NCI-H226 (cell line): ENCODE measurements around the gene POGK.
"Not testable (repeated sequence)": the region's sequence is repeated elsewhere in the genome, so short reads cannot be mapped to it uniquely, and the experiment has no call there.

Experiments used
- DNase-seq: peaks from one replicate; pipeline ENCODE4 v3.0.0-alpha.2; 2015

POGK gene

GRCh38 chr1:166858726-166859419 lies 19.6 kb downstream of the POGK start:
- DNase-seq: no peak

DNA sequence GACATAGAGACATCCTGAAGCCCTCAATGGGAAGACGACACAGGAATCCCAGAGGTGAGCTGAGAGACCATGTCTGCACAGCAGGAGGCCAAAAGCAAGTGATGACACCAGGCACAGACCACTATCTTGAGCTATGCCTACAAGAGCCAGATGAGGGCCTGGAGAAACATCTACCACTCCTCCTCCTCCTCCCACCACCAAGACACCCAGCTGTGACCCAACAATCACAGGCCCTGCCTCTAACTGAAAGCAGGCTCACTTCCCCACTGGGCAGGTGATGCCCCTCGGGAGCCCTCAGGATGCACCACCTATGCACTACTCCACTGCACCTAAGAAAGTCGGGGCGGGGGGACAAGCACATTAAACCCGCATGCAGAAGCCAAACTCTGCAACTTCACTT lies 20.3 kb downstream of the POGK start:
- no peak for DNase-seq

- DNase-seq: peak; percentile 16
Observed at GRCh38 chr1:166865926-166866325, 26.7 kb downstream of the POGK start.

DNA sequence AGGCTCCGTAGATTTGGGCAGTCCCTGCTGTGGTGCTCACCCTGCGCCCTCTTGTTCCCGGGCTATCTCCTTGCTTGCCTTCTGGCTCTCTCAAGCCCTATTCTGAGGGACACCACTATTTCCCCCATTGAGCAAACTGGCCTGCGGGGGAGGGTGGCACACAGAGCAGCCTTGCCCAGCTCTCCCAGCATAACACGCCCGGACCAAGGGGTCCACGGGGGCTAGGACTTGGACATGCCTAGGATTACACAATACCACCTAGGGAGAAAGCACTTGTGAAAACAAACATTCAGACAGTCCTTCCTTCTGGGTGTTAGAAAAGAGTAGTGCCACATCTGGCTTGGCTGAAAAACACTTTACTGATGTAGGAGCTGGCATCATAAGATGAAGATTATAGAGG lies 29.4 kb downstream of the POGK start:
- no peak for DNase-seq

DNA sequence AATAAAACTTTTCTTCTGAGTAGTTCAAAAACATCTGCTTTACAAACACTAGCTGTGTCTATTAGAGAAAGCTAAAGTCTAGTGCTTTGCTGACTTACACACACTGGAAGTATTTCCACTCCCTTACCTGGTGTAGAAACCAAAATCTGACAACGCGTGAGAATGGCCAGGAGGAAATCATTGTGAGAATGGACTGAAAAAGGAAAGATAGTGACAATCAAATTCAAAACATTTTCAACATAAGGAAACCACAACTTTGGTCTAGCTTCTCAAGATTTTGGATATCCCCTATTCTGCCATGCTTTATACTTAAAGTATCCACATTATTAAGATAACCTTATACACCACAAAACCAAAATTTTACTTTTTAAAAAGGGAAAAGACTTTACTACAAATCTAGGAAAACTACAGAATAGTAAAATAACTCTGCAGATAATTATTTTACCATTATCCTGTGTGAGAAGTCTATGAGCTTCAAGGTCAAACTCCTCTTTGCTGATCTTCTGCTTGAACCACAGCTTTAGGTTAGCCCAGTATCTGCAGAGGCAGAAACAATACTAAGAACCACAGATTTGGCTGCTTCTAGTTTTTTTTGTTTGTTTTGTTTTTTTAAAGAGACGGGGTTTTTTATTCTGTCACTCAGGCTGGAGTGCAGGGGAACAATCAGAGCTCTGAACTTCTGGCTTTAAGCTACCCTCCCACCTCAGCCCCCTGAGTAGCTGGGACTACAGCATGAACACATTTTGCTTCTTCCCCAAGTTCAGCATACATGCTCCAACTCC lies 30.2 kb downstream of the POGK start:
- no peak for DNase-seq

GRCh38 chr1:166870584-166870983 lies 31.3 kb downstream of the POGK start:
- no peak for DNase-seq

DNA sequence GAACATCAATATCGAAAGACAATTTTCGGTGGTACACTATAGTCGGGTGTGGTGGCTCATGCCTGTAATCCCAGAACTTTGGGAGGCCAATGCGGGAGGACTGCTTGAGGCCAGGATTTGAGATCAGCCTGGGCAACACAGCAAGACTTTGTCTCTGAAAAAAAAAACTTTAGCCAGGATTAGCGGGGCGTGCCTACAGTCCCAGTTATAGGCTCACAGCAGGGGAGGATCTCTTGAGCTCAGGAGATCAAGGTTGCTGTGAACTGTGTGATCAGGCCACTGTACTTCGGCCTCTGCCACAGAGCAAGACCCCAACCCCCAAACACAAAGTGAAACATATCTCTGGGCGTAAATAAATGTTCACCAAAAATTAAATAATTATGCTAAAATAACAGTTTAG lies 35.2 kb downstream of the POGK start:
- DNase-seq: no peak

- no peak for DNase-seq
Observed at GRCh38 chr1:166875302-166875733, 36.0 kb downstream of the POGK start.

DNA sequence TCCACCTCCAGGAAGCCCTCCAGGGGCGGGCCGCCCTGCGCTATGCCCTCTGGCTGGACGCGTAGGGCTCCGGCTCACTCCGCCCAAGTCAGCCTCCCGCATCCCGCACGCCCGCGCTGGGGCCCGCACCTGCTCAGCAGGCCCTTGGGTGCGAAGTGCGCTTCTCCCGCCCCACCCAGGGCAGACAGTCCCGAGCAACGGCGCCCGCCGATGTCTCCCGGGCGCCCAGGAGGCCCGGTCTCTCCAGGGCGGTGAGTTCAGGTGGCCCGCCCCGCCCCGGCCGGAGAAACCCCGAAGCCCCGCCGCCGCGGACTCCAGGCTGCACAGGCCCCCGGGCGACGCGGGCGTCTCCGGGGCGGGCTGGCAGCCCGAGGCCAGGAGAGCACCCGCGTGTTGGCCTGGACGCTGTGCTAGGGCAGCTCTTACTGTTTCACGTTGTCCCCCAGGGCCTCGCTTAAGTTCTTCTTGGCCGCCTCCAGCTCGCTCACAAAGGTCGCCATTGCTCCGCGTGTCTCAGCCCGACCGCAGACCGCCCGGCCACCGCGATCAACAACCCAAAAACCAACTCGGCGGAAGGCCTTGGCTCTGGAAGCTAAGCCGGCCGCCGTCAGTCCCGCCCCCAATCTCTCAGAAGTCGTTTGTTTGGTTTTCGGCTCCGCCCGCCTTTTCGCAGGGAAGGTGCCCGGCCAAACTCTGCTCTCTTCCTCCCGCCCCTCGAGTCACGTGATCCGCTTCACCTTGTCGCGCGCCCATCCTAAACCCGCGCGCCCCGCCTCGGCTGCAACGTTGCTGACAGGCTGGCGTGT lies 36.7 kb downstream of the POGK start, which contains the start of gene TADA1:
TSS of gene TADA1 (minus strand) at position 531 of the 806 bp plus-strand sequence. CDS start at position 500, 31 bp downstream.
- DNase-seq: peak; percentile 96

DNA sequence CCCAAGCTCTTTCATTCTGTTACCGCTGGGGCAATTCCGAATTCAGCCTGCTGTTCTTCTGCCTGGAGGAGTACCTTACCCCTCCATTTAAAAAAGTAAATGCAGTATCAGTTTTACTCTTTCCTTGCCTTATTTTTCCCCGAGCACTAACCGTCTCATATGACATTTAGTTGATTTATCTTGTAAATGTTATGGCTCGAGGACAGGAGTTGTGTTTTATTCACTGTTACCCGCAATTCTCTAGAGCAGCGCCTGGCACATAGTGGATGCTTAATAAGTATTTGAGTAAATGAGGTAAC lies 37.2 kb downstream of the POGK start:
- no peak for DNase-seq

DNA sequence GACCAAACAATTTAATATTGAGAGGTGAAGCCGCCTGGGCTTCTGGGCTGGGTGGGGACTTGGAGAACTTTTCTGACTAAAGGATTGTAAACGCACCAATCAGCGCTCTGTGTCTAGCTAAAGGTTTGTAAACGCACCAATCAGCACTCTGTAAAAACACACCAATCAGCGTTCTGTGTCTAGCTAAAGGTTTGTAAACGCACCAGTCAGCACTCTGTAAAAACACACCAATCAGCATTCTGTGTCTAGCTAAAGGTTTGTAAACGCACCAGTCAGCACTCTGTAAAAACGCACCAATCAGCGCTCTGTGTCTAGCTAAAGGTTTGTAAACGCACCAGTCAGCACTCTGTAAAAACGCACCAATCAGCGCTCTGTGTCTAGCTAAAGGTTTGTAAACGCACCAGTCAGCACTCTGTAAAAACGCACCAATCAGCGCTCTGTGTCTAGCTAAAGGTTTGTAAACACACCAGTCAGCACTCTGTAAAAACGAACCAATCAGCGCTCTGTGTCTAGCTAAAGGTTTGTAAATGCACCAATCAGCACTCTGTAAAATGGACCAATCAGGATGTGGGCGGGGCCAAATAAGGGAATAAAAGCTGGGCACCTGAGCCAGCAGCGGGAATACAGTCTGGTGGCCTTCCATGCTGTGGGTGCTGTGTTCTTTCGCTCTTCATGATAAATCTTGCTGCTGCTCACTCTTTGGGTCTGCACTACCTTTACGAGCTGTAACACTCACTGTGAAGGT lies 39.1 kb downstream of the POGK start:
- not testable (repeated sequence) for DNase-seq

- no peak for DNase-seq
Observed at GRCh38 chr1:166882893-166883292, 43.6 kb downstream of the POGK start.

DNA sequence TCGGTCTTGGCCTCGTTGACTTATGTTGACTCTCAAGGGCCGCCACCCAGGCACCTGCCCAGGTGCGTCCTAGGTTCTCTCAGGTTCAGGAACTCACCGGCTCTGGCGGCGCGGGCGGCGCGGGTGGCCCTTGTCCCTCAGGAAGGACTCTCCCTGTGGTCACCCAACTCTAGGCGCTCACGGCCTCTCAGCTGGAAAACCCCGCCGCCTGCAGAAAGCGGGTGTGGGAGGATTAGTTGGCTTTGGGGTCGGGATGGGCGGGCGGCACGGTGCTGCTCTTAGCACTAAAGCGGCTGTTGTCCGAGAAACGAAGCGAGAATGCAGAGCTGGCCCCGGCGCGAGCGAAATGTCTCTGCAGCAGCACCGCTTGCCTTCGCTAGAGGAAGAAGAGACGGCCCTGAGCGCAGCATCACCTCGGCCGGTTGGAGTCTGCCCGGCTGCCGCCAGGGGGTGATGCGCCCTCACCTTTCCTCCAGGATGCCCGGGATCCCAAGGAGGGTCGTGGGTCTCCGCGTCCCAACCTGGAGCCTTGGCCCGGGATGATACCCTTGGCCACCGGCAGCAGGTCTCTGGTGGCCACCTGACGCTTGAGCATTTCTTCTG lies 44.9 kb downstream of the POGK start:
- DNase-seq: no peak

- no peak for DNase-seq
Observed at GRCh38 chr1:166884971-166885370, 45.7 kb downstream of the POGK start.

DNA sequence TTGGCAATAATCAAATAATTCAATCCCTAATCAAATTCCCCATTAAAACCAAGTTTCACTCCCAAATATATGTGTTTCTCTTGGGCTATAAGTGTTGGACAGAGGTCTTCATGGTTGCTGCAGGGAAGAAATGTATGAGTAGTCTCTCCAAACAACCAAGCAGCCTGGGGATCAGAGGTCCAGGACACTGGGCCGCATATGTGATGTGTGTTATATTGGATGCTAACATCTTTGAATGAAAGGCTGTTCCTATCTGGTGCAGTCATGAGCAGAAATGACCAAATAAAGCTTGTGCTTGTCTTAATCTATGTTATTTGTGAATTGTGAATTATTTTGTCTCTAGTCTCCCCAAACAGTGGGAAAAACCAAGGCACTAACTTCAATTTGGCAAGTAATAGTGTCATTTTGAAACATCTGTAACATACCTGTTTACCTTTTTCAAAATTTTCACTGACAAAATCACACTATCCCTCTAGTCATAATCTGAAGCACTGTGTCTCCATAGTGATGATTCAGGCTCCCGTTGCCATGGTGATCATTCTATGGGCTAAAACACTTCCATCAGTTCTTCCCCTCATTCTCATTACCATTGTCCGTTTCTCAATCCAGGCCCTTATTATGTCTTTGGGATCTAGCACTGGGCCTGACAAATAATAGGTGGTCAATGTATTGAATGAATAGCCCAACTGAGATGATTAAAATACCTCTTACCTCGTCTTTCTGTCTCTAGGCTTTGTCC lies 49.3 kb downstream of the POGK start:
- DNase-seq: no peak

- no peak for DNase-seq
Observed at GRCh38 chr1:166889776-166890175, 50.5 kb downstream of the POGK start.

DNA sequence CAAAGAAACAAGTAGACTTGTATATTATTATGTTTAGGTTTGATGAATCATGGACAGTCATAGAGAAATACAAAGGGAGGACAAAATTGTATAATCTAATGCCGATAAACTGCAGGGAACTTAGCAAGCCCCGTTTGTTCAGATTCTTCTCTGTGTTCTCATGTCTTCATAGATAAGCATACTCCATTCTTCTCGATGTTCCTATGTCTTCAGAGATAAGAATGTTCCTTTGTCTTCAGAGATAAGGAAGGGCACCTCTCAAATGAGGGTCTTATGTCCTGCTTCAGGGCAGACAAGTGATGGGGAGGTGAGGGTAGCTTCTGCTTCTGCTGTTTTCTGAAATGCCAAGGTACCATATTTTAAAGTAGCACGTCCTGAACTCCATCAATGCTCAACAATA lies 56.5 kb downstream of the POGK start:
- no peak for DNase-seq

- no peak for DNase-seq
Observed at GRCh38 chr1:166899769-166900168, 60.5 kb downstream of the POGK start.

DNA sequence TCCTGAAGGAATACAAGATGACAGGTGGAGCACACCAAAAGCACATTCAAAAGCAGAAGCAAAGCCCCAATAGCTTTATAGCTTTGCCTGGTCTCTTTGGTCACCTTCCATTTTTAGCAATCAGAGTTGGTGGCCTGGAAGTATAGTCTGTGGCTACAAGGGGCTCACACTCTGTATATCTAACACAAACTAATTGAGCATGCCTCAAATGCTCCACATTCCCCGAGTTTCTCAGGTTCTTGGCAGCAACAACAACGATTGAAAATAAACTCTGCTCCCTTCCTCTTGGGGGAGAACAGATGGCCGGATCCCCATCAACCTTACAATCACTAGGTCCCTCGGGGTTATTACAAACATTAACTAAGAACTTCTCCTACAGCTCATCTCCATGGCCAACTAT lies 61.7 kb downstream of the POGK start:
- no peak for DNase-seq

- peak; percentile 57 for DNase-seq
Observed at GRCh38 chr1:166902279-166902678, 63.0 kb downstream of the POGK start.

- no peak for DNase-seq
Observed at GRCh38 chr1:166903232-166903631, 64.0 kb downstream of the POGK start.

DNA sequence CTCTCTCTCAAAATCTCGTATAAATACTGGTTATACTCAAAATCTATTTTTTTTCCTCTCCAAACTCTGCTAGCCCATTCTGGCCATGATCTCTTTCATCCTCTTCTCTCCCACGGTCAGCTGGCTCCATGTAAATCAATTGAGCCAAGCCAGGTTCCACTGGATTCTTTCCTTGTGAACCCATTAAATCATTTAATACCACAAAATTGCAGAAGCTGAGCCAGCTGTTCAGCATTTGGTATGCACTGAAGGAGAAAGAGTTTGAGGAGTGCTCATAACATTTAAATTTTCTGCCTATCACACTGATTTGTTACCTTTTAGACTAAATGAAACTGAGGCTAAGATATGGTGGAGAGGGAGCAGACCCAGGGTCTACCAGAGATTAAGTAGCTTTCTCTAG lies 65.9 kb downstream of the POGK start:
- DNase-seq: peak; percentile 27
